Type B pancreatic cell (in vitro differentiated cells): ENCODE measurements around the gene ZBTB3. TPM values are rescaled to one million over a fixed set of nuclear protein-coding genes. Genes with fewer than 3 reads are reported as not detected.

ENCODE experiments used
- DNase-seq: peaks from one replicate; pipeline ENCODE4 v3.0.0; 2021; ENCODE audit warnings: mixed read lengths; ENCODE audit not compliant: unreplicated experiment; ENCODE audit errors: extremely low spot score
- H3K27ac Mint-ChIP-seq: 2 replicates; pipeline ENCODE4 v1.8.0; 2021; ENCODE audit warnings: mild to moderate bottlenecking, mixed read lengths
- H3K27me3 Mint-ChIP-seq: 2 replicates; pipeline ENCODE4 v1.8.0; 2021; ENCODE audit warnings: mixed read lengths
- H3K36me3 Mint-ChIP-seq: 2 replicates; pipeline ENCODE4 v1.8.0; 2021; ENCODE audit warnings: mixed read lengths
- H3K4me1 Mint-ChIP-seq: one replicate; pipeline ENCODE4 v1.8.0; 2021; ENCODE audit warnings: mixed read lengths; ENCODE audit not compliant: unreplicated experiment
- H3K4me3 Mint-ChIP-seq: 2 replicates; pipeline ENCODE4 v1.8.0; 2021; ENCODE audit warnings: mild to moderate bottlenecking, mixed read lengths
- H3K9me3 Mint-ChIP-seq: 2 replicates; pipeline ENCODE4 v1.8.0; 2021; ENCODE audit warnings: mixed read lengths
- total RNA-seq: library from RNA; stranded (reverse); gene quantifications from 2 replicates; pipeline ENCODE4 v1.2.1, GENCODE V29; 2021; ENCODE audit warnings: low replicate concordance
- TF ChIP-seq, protein P1 (sequence below): fragments of 200-600 bp; sonication (generic); conservative IDR thresholded peaks from 2 replicates; pipeline ENCODE4 v1.5.0; 2021; ENCODE audit warnings: antibody characterized with exemption, mild to moderate bottlenecking

Gene ZBTB3
- total RNA-seq, 1 donor from 2014 or later = 10.1 TPM

DNA sequence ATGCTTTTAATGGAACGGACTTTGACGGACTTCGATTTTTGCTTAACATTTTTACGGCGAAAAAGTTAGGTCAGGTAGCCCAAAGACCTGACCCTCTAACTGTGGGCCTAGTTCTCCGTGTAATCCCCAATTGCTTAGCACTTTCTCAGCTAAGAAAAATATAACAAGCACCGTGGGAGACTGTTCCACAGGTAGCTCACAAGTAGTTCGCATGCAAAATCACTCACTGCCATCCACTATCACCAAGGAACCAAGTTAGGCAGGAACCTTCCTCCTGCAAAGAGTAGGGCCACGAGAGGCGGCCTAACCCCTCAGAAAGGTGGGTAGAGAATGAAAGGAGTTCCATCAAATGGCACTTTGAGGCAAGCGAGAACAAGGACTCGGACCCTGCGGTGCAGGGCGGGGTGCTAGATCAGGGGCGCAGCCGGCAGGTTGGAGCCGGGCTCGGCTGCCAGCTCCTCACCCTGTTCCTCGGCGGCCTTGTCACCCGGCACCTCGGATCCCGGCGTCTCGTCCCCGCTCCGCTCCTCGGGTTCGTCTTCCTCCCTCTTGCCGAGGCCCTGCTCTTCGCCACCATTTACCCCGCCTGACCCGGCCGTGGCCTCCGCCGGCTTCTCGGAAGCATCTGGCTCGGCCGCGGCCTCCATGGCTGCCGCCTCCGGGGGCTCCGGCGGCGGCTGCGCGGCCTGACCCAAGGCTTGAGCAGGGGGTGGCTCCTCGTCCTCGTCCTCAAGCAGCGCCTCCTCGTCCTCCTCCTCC lies 27.6 kb downstream of the ZBTB3 start:
- Mint-ChIP-seq H3K27me3 (no peaks in the 10 kb centered on the region), H3K9me3 (no peaks in the 10 kb centered on the region), H3K27ac (peak overlapping the region; percentile 93), H3K4me1 (peaks cover 39% of the 10 kb centered on the region), H3K4me3 (peak overlapping the region; percentile 95), H3K36me3 (peaks cover 33% of the 10 kb centered on the region)
- DNase-seq = no peak
- TF ChIP-seq, protein P1, sequence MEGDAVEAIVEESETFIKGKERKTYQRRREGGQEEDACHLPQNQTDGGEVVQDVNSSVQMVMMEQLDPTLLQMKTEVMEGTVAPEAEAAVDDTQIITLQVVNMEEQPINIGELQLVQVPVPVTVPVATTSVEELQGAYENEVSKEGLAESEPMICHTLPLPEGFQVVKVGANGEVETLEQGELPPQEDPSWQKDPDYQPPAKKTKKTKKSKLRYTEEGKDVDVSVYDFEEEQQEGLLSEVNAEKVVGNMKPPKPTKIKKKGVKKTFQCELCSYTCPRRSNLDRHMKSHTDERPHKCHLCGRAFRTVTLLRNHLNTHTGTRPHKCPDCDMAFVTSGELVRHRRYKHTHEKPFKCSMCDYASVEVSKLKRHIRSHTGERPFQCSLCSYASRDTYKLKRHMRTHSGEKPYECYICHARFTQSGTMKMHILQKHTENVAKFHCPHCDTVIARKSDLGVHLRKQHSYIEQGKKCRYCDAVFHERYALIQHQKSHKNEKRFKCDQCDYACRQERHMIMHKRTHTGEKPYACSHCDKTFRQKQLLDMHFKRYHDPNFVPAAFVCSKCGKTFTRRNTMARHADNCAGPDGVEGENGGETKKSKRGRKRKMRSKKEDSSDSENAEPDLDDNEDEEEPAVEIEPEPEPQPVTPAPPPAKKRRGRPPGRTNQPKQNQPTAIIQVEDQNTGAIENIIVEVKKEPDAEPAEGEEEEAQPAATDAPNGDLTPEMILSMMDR = no peak

DNA sequence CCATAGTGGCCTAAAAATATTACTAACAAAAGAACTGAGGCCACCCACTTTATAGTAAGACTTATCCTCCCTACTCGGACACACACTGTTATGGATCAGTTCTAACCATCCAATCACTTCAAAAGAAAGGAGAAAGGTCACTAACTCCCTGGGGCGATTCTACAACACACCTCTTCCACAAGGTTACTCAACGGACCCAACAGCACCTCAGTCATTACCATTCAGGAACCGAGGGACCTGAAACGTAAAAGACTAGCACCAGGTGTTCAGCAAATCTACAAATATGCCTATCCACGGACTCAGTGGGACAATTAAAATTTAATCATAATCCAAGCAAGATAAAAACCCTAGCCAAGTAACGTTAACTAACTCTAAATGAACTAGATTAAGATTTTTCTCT lies 28.3 kb downstream of the ZBTB3 start:
- no peak for DNase-seq
- peak overlapping the region; percentile 95 for H3K4me3 Mint-ChIP-seq
- peak overlapping the region; percentile 93 for H3K27ac Mint-ChIP-seq
- peaks cover 39% of the 10 kb centered on the region for H3K4me1 Mint-ChIP-seq
- TF ChIP-seq, protein P1 = no peak
- H3K36me3 Mint-ChIP-seq = peaks cover 39% of the 10 kb centered on the region
- no peaks in the 10 kb centered on the region for H3K9me3 Mint-ChIP-seq
- H3K27me3 Mint-ChIP-seq = no peaks in the 10 kb centered on the region

DNA sequence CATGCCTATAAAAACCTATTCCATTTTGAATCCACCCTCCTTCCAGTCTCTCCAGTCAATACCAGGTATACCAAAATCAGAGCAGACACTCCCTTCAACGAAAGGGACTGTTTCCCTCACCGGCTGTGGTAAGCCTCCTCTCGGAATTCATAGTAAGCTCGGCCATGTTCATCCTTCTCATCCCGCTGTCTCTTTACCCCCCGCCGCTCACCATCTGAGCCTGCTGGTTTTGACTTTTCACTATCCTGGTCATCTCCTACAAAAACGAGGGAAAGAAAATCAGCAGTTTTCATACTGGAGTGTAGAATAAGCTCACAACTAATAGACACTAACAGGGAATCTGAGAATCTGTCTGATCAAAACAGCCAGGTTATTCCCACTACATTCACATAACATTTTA lies 29.8 kb downstream of the ZBTB3 start:
- H3K4me1 Mint-ChIP-seq = peaks cover 39% of the 10 kb centered on the region
- TF ChIP-seq, protein P1 = no peak
- H3K36me3 Mint-ChIP-seq = peaks cover 49% of the 10 kb centered on the region
- no peaks in the 10 kb centered on the region for H3K27me3 Mint-ChIP-seq
- H3K4me3 Mint-ChIP-seq = peak overlapping the region; percentile 95
- H3K27ac Mint-ChIP-seq = peak overlapping the region; percentile 93
- no peak for DNase-seq
- no peaks in the 10 kb centered on the region for H3K9me3 Mint-ChIP-seq

DNA sequence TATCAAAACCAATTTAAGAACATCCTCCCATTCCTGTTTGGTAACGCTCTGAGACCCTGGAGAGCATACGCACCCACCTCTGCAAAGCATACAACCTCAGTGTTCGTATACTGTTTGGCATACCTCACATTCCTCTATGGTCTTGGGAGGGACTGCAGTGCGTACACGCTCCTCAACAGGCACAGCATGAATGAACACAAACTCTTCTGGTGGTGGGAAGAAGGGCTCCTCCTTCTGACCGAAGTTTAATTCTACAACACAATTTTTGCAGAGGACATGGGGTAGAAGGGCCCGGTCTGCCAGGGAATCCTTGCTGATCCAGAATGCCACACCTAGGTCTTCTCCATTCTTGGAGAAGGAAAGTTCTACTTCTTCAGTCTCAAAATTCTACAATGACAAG lies 32.0 kb downstream of the ZBTB3 start:
- Mint-ChIP-seq H3K36me3 (peaks cover 60% of the 10 kb centered on the region), H3K4me3 (peak overlapping the region; percentile 51), H3K27ac (peak overlapping the region; percentile 86)

DNA sequence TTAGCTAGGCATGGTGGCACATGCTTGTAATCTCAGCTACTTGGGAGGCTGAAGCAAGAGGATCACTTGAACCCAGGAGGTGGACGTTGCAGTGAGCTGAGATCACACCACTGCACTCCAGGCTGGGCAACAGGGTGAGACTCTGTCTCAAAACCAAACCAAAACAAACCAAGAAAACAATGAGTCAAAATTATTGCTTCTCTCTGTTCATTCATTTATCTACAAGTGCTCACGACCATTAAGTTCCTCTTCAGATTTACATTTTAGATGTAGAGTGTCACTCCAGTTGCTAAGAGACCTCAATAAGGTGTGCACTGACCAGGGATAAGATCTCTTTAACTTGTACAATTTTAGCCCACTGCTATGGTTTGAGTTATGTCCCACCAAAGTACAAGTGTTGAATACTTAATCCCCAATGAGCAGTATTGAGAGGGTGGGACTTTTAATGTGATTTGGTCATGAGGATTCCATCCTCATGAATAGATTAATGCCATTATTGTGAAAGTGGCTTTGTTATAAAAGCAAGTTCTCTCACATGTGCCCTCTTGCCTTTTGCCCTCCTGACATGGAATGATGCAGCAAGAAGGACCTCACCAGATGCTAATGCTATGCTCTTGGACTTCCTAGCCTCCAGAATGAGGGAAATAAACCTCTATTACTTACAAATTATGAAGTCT lies 34.5 kb downstream of the ZBTB3 start:
- H3K27me3 Mint-ChIP-seq = no peaks in the 10 kb centered on the region
- peaks cover 29% of the 10 kb centered on the region for H3K4me1 Mint-ChIP-seq
- H3K36me3 Mint-ChIP-seq = peaks cover 66% of the 10 kb centered on the region
- H3K27ac Mint-ChIP-seq = peak overlapping the region; percentile 39
- H3K4me3 Mint-ChIP-seq = no peak overlapping the region
- DNase-seq = no peak
- H3K9me3 Mint-ChIP-seq = no peaks in the 10 kb centered on the region
- TF ChIP-seq, protein P1 = no peak

More for the DNA sequence above, 32.0 kb downstream of the ZBTB3 start:
- DNase-seq = no peak
- TF ChIP-seq, protein P1 = peak; percentile 32
- Mint-ChIP-seq H3K27me3 (no peaks in the 10 kb centered on the region), H3K4me1 (peaks cover 38% of the 10 kb centered on the region), H3K9me3 (no peaks in the 10 kb centered on the region)
